ENCODE data around the gene ARHGAP21.

The ARHGAP21 gene

GRCh38 chr10:24722131-24722675 lies 1.5 kb downstream of the ARHGAP21 start:
- DNase-seq: no peak

- DNase-seq: no peak
Measured at GRCh38 chr10:24721229-24722106, 2.2 kb downstream of the ARHGAP21 start.

DNA sequence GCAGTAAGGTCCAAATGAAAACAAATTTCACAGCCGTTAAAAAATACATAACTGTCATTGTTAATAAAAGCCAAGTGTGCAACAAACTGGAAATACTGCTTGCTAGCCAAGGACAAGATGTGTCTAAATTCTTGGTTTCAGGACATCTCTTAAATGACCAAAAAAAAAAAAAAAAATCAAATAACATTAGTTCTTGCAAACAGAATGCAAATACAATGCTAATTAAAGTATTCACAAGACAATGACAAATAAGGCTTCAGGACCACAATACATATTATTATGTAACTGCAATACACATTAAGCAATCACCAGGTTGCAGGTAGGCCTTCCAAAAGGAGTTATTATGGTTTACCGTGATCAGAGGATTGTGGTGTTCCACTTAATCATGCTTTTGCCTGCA lies 3.6 kb downstream of the ARHGAP21 start:
- no peak for DNase-seq

DNA sequence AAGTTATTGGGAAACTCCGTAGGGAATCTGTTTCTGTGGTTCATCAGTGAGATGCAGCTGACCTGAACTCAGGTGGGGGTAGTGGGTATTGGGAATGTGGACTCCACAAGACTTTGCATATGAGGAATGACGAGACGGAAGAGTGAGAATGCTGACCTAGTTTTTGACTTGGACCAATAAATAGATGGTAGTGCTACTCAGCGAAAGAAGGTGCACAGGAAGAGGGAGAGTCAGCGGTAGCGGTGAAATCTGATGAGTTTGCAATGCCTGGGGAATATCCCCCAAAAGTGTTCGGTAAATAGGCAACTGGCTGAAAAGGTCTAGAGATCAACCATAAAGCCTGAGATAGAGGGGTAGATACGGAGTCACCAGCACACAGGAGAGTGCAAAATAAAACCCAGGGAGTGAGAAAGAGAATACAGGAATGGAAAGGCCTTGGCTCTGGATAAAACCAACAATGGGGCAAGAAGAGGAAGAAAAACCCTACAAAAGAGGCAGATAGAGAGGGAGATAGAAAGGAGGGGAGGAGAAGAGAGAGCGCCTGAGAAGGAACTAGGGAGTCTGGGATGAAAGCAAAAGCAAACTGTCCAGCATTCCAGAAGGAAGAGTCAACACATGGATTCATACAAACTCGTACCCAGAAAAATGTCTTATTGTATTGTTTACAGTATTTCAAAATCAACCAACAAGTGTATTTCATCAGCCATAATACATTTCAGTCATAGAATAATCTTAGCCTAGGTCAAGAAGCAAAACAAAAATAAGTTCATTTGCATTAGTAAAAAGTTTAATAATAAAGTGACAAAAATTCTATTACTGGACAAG lies 5.4 kb downstream of the ARHGAP21 start:
- DNase-seq: no peak

DNA sequence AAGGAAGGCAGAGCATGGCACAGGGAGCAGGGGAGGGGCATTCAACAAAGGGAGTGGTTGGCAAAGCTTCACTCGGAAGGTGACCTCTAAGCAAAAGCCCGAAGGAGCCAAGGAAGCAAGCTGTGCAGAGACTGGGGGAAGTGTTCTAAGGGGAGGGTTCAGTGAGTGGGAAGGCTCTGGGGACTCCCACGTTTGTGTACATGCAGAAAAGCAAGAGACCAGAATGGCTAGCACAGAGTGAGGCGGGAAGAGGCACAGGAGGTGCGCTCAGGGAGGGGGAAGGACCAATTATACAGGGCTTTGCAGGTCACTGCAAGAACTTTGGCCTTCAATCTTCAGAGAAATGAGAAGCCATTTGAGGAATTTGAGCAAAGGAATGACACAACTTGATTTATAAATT lies 7.4 kb downstream of the ARHGAP21 start:
- no peak for DNase-seq

GRCh38 chr10:24715246-24715769 lies 8.4 kb downstream of the ARHGAP21 start:
- no peak for DNase-seq

DNA sequence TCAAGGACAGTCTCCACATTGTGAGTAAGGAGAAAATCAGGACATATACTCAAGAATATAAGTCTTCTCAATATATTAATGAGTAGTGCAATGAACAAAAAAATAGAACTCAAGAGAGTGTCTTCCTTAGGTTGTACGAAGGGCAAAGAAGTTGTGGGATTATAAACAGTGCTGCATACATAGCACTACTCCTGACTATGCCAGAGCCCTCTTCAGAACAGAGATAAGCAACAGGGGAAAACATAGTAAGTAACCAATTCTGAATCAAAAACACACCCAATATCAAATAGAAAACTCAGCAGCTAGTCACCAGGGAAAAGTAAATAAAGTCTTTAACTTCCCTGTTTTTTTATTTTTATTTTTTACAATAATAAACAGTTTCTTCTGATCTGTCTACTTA lies 10.6 kb downstream of the ARHGAP21 start:
- no peak for DNase-seq

- DNase-seq: no peak
Measured at GRCh38 chr10:24711465-24711864, 12.2 kb downstream of the ARHGAP21 start.

DNA sequence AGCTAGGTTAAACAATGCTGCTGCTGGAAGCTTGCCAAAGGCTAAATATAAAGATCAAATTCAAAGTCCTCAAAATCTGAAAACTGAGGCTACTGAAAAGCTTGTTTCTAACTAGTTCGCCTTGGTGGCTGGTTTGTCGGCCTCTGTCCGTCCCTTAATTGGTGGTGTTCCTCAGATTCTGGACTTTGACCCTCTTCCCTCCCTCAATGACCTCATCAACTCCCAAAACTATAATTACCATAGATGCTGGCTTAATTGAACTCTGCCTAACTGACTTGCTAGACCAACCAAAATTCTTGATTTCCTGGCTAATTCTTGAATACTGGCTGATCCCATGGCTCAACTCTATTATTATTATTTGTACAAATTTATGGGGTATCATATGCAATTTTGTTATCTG lies 15.6 kb downstream of the ARHGAP21 start:
- DNase-seq: no peak

- DNase-seq: no peak
Measured at GRCh38 chr10:24707445-24707844, 16.2 kb downstream of the ARHGAP21 start.

- peak; percentile 23 for DNase-seq
Measured at GRCh38 chr10:24706479-24707118, 17.1 kb downstream of the ARHGAP21 start.

- no peak for DNase-seq
Measured at GRCh38 chr10:24703700-24704099, 20.0 kb downstream of the ARHGAP21 start.

- no peak for DNase-seq
Measured at GRCh38 chr10:24701447-24701846, 22.2 kb downstream of the ARHGAP21 start.

DNA sequence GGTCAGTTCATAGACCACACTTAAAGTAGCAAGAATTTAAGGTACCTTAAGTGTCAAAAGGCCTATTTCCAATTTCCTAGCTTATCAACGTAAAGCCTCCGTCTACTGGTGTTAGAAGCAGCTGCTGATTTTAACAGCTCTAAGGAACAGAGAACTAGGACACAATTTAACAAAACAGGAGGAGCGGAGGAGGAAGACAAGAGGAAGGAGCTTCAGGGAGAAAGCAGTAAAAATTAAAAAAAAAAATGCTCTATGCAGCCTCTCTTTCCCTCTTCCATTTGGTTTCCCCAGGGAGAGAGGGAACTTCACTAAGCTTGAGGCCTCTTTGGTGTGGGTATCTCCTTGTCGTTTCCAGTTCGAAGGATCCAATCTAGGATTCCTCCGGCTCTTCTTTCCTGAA lies 22.7 kb downstream of the ARHGAP21 start:
- DNase-seq: no peak

- no peak for DNase-seq
Measured at GRCh38 chr10:24698270-24698669, 25.4 kb downstream of the ARHGAP21 start.

DNA sequence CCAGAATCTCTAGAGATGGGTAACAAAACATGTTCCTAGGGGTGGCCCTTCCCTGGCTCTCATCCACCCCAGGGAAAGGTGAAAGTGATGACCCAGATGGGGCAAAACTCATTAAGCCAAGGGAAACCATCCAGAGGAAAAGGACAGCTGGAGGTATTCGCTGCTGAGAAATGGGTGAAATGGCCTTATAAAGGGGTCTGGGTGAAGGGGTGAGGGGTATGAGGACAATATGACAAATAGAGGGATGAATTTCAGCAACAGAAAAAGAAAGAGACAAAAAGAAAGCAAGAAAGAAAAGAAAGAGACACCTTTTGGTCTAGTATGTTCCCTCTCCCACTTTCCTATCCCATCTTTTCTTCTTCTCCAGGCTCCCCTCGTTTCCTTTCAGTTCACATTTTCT lies 26.6 kb downstream of the ARHGAP21 start:
- no peak for DNase-seq

GRCh38 chr10:24695452-24695851 lies 28.2 kb downstream of the ARHGAP21 start:
- no peak for DNase-seq

- no peak for DNase-seq
Measured at GRCh38 chr10:24694086-24694485, 29.6 kb downstream of the ARHGAP21 start.

GRCh38 chr10:24690961-24691512 lies 32.6 kb downstream of the ARHGAP21 start:
- no peak for DNase-seq

DNA sequence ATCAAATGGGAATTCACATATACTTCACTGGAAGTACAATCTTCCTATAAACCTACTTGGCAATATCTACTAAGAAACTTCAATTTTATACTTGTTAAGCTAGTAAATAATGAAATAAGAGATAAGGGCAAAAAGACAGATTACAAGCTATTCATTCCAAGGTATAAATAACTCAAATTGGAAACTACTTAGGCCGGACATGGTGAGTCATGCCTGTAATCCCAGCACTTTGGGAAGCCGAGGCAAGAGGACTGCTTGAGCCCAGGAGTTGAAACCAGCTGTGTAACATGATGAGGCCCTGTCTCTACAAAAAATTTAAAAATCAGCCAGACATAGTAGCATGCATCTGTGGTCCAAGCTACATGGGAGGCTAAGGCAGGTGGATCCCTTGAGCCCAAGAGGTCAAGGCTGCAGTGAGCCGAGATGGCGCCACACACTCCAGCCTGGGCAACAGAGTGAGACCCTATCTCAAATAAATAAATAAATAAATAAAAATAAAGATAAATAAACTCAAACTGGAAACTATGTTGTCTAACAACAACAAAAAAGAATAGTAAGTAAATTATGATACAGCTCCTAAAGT lies 37.6 kb downstream of the ARHGAP21 start:
- DNase-seq: no peak

DNA sequence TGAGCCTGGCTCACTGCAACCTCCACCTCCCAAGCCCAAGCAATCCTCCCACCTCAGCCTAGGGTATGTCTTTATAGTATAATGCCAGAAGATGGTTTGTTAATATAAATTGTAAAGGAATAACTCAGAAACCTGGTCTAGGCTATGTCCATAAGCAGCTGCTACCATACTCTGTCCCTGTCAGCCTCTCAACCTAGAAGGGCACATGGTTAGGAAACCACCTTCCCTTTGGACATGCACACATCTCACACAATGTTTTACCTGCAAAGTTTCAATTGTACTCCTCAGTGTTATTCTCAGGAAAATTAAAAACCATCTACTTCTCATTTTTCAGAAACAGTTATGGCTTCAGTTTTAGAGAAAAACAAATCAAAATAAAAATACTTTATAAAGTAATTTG lies 40.1 kb downstream of the ARHGAP21 start:
- no peak for DNase-seq

DNA sequence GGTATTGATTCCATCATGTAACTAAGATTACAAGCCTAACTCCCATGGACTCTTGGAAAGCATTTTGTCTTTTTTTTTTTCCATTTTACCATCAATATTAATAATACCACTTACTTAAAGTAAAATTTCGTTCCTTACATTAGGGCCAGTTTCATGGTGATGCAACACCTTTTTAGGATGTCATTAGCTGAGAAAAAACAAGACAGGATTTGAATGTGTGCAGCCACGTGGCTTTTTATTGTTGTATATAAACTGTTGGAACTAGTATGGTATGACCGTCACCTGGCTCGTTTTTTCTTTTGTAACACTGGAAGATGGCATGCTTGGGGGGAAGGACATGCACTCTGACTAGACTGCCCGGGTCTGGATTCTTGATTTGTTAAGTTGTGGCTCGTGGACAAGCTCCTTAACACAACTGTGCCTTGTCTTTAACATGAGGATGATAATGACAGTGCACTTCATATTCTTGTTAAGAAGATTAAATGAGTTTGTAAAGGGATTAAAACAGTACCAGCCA lies 42.1 kb downstream of the ARHGAP21 start:
- no peak for DNase-seq
